Smooth muscle cell (in vitro differentiated cells): Measurements from ENCODE around the gene KANK3. TPM values are rescaled to one million over a fixed set of nuclear protein-coding genes. Genes with fewer than 3 reads are reported as not detected.

Experiments
- DNase-seq: peaks from one replicate; lab custom pipeline; 2025; ENCODE audit not compliant: unreplicated experiment; lab: John Stamatoyannopoulos, UW
- H2AFZ ChIP-seq: fragments of 200-600 bp; sonication (generic); 2 replicates; pipeline ENCODE4 v1.6.0; 2016; ENCODE audit warnings: antibody characterized with exemption, low read depth, mild to moderate bottlenecking
- H3F3A ChIP-seq: fragments of 200-600 bp; sonication (generic); 2 replicates; pipeline ENCODE4 v1.6.0; 2017; ENCODE audit warnings: antibody characterized with exemption, low read depth
- H3K27ac ChIP-seq: fragments of 200-600 bp; sonication (generic); 2 replicates; pipeline ENCODE4 v1.5.1; 2016; ENCODE audit warnings: low read depth, mild to moderate bottlenecking
- H3K27me3 ChIP-seq: fragments of 200-600 bp; sonication (generic); 2 replicates; pipeline ENCODE4 v1.6.1; 2016; ENCODE audit warnings: low read depth, mild to moderate bottlenecking
- H3K36me3 ChIP-seq: fragments of 200-600 bp; sonication (generic); 2 replicates; pipeline ENCODE4 v1.5.1; 2016; ENCODE audit warnings: low read depth
- H3K4me1 ChIP-seq: fragments of 200-600 bp; sonication (generic); 2 replicates; pipeline ENCODE4 v1.5.1; 2016; ENCODE audit warnings: low read depth
- H3K4me2 ChIP-seq: fragments of 200-600 bp; sonication (generic); 2 replicates; pipeline ENCODE4 v1.6.0; 2016; ENCODE audit warnings: mild to moderate bottlenecking
- H3K4me3 ChIP-seq: fragments of 200-600 bp; sonication (generic); 2 replicates; pipeline ENCODE4 v1.5.1; 2016; ENCODE audit warnings: mild to moderate bottlenecking
- H3K79me2 ChIP-seq: fragments of 200-600 bp; sonication (generic); 2 replicates; pipeline ENCODE4 v1.6.0; 2016; ENCODE audit warnings: low read depth, mild to moderate bottlenecking
- H3K9ac ChIP-seq: fragments of 200-600 bp; sonication (generic); 2 replicates; pipeline ENCODE4 v1.6.0; 2016; ENCODE audit warnings: low read depth
- H3K9me3 ChIP-seq: fragments of 200-600 bp; sonication (generic); replicated peaks from 2 replicates; pipeline ENCODE4 v1.5.1; 2016; ENCODE audit warnings: low read depth
- H4K20me1 ChIP-seq: fragments of 200-600 bp; sonication (generic); 2 replicates; pipeline ENCODE4 v1.6.0; 2016; ENCODE audit warnings: low read depth
- WGBS: methylation state at CpG from one replicate; pipeline ENCODE4 v1.1.7; 2016; ENCODE audit warnings: low lambda C conversion rate; 5-methylcytosine and 5-hydroxymethylcytosine counted together
- polyA plus RNA-seq: library from polyadenylated mRNA; unstranded; fragments of >200 nt; fragmentation: Nextera tagmentation; extraction: Ambion mirVana; gene quantifications from 2 replicates; pipeline ENCODE4 v1.2.1, GENCODE V29; 2016
- total RNA-seq: library from RNA; depleted of rRNA; stranded (reverse); fragments of >200 nt; gene quantifications from 2 replicates; pipeline ENCODE4 v1.2.3, GENCODE V29; 2014
- TF ChIP-seq, protein P1 (sequence below): fragments of 200-600 bp; sonication (generic); IDR thresholded peaks from 2 replicates; pipeline ENCODE4 v1.5.1; 2017; ENCODE audit warnings: borderline replicate concordance, mild to moderate bottlenecking, antibody characterized with exemption; ENCODE audit not compliant: insufficient read depth, poor library complexity, severe bottlenecking

KANK3 gene
- total and polyA plus RNA-seq, 2 experiments from 2014 or later, result 0.40 to 1.3 TPM

DNA sequence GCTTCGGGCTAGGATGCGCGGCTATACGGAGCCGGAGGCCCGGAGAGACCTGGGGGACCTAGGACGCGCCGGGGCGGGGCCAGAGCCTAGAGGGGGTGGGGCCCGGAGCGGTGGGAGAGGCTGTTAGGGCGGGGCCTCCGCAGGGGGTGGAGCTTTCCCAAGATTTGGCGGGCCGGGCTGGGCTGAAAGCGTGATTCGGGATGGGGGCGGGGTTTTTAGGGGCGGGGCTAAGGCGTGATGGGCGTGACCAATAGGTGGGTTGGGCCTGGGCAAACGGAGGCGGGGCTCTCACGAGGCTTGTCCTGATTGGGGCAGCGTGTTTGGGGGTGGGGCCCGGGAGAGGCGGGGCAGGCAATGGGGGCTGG is 47.5 kb upstream of the KANK3 start:
- Histone ChIP-seq H3K27me3 (no peaks in the 10 kb centered on the region), H3K4me3 (peak overlapping the region; percentile 99), H3K36me3 (no peaks in the 10 kb centered on the region), H3F3A (no peaks in the 10 kb centered on the region), H3K27ac (peak overlapping the region; percentile 100), H3K9me3 (no peaks in the 10 kb centered on the region), H3K9ac (peak overlapping the region; percentile 100), H4K20me1 (peaks cover 49% of the 10 kb centered on the region), H2AFZ (no peak overlapping the region), H3K4me2 (peak overlapping the region; percentile 93), H3K4me1 (peaks cover 4% of the 10 kb centered on the region), H3K79me2 (peaks cover 47% of the 10 kb centered on the region)
- WGBS, result 0% methylated on average over 6 of the region's 28 CpGs
- DNase-seq, result peak; percentile 95
- TF ChIP-seq, protein P1, sequence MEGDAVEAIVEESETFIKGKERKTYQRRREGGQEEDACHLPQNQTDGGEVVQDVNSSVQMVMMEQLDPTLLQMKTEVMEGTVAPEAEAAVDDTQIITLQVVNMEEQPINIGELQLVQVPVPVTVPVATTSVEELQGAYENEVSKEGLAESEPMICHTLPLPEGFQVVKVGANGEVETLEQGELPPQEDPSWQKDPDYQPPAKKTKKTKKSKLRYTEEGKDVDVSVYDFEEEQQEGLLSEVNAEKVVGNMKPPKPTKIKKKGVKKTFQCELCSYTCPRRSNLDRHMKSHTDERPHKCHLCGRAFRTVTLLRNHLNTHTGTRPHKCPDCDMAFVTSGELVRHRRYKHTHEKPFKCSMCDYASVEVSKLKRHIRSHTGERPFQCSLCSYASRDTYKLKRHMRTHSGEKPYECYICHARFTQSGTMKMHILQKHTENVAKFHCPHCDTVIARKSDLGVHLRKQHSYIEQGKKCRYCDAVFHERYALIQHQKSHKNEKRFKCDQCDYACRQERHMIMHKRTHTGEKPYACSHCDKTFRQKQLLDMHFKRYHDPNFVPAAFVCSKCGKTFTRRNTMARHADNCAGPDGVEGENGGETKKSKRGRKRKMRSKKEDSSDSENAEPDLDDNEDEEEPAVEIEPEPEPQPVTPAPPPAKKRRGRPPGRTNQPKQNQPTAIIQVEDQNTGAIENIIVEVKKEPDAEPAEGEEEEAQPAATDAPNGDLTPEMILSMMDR, result no peak

DNA sequence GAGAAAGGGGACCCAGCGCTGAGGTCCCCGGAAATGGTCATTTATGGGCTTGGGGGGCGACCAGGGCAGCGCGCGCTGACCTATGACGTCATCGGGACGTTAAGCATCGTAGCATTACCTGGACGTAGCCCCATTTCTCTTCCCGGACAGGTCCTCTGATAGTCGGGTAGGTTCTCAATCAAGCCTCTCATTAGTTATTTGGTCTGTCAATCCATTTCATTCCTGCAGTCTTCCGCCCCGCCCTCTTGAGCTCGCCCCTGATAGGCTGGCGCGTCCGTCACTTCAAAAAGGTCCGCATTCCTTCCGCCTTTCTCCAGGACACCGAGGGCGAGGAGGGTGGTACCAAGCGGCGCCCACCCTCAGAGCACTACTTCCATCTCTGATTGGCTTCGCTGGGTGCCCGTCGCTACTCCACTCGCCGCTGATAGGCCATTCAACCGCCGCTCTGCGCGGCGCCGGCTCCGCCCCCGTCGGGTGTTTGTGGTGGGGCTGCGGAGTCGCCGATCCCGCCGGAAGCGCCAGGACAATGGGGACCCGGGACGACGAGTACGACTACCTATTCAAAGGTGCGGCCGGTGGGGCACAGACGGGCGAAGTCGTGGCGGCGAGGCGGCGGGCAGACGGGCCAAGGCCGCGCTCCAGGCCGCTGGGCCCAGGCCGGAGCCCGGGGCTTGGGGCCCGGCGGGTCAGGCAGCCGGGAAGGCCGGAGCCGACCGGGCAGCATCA is 47.0 kb upstream of the KANK3 start, which contains the start of gene RAB11B:
Gene RAB11B, plus strand, starts transcription at position 470 of the 726 bp plus-strand sequence. Its CDS starts 57 bp downstream, at position 527.
- peak within 1 kb of the TSS; percentile 100 for H3K9ac ChIP-seq
- peak within 1 kb of the TSS; percentile 47 for H2AFZ ChIP-seq
- H3K4me2 ChIP-seq, result peak within 1 kb of the TSS; percentile 93
- TF ChIP-seq, protein P1, result no peak
- peaks cover 43% of the 10 kb centered on the region for H4K20me1 ChIP-seq
- peak within 1 kb of the TSS; percentile 99 for H3K4me3 ChIP-seq
- H3K27me3 ChIP-seq, result no peaks in the 10 kb centered on the region
- peaks cover 42% of the 10 kb centered on the region for H3K79me2 ChIP-seq
- no peaks in the 10 kb centered on the region for H3K36me3 ChIP-seq
- peak within 1 kb of the TSS; percentile 100 for H3K27ac ChIP-seq
- DNase-seq, result peak; percentile 88
- no peaks in the 10 kb centered on the region for H3F3A ChIP-seq
- no peaks in the 10 kb centered on the region for H3K9me3 ChIP-seq
- under 1% methylated on average over 58 of the region's 70 CpGs for WGBS
- H3K4me1 ChIP-seq, result peaks cover 4% of the 10 kb centered on the region

DNA sequence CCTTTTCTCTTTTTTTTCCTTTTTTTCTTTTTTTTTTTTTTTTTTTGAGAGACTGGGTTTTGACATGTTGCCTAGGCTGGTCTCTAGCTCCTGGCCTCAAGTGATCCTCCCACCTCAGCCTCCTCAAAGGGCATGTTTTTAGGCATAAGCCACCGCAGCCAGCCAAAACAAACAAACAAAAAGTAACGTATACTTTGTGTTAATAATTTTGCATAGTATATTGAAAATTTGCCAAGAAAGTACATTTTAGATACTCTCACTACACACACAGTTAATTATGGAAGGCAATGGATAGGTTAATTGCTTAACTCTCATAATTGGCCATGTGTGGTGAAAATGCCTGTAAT is 45.5 kb upstream of the KANK3 start:
- Histone ChIP-seq H3K36me3 (no peaks in the 10 kb centered on the region), H3K79me2 (peaks cover 27% of the 10 kb centered on the region), H3F3A (no peaks in the 10 kb centered on the region), H3K9me3 (no peaks in the 10 kb centered on the region), H3K4me2 (no peak overlapping the region), H3K27ac (no peak overlapping the region), H3K4me3 (no peak overlapping the region), H3K27me3 (no peaks in the 10 kb centered on the region), H3K4me1 (peaks cover 4% of the 10 kb centered on the region), H3K9ac (no peak overlapping the region), H4K20me1 (peaks cover 29% of the 10 kb centered on the region), H2AFZ (no peak overlapping the region)
- no peak for DNase-seq
- TF ChIP-seq, protein P1, result no peak
- 50% methylated on average over 2 of the region's 2 CpGs for WGBS
